GM19467 (cell line): Measurements from ENCODE around the gene GNAZ.

Source experiments
- ATAC-seq: cut with Tn5 transposase; IDR thresholded peaks from one replicate; pipeline ENCODE4 v1.9.1; 2021; ENCODE audit warnings: mild to moderate bottlenecking, moderate library complexity; ENCODE audit not compliant: unreplicated experiment

Gene GNAZ

GRCh38 chr22:23091760-23092159 lies 21.4 kb downstream of the GNAZ start:
- ATAC-seq, result no peak

GRCh38 chr22:23092217-23092955 lies 22.1 kb downstream of the GNAZ start:
- ATAC-seq, result no peak

GRCh38 chr22:23093051-23093788 lies 22.9 kb downstream of the GNAZ start:
- ATAC-seq, result no peak

GRCh38 chr22:23094260-23094659 lies 23.9 kb downstream of the GNAZ start:
- ATAC-seq, result no peak

- ATAC-seq, result no peak
Measured at GRCh38 chr22:23094695-23095681, 24.7 kb downstream of the GNAZ start.

- ATAC-seq, result no peak
Measured at GRCh38 chr22:23095733-23096342, 25.5 kb downstream of the GNAZ start.

- no peak for ATAC-seq
Measured at GRCh38 chr22:23097412-23098229, 27.3 kb downstream of the GNAZ start.

- no peak for ATAC-seq
Measured at GRCh38 chr22:23098230-23098705, 27.9 kb downstream of the GNAZ start.

- no peak for ATAC-seq
Measured at GRCh38 chr22:23098718-23099530, 28.6 kb downstream of the GNAZ start.

- ATAC-seq, result no peak
Measured at GRCh38 chr22:23099531-23099804, 29.1 kb downstream of the GNAZ start.

GRCh38 chr22:23100124-23100801 lies 29.9 kb downstream of the GNAZ start:
- no peak for ATAC-seq

GRCh38 chr22:23101524-23101923 lies 31.2 kb downstream of the GNAZ start:
- ATAC-seq, result no peak

GRCh38 chr22:23102002-23102655 lies 31.8 kb downstream of the GNAZ start:
- no peak for ATAC-seq

GRCh38 chr22:23102776-23103175 lies 32.5 kb downstream of the GNAZ start:
- ATAC-seq, result no peak

- no peak for ATAC-seq
Measured at GRCh38 chr22:23103199-23103954, 33.1 kb downstream of the GNAZ start.

- no peak for ATAC-seq
Measured at GRCh38 chr22:23104187-23104971, 34.1 kb downstream of the GNAZ start.

- no peak for ATAC-seq
Measured at GRCh38 chr22:23105304-23105703, 35.0 kb downstream of the GNAZ start.
